ENCODE results near the gene IRF7. TPM values are rescaled to one million over a fixed set of nuclear protein-coding genes. Genes with fewer than 3 reads are reported as not detected.
A peak's percentile ranks its signal among the peaks of the same experiment; 100 is the strongest.
"Not testable (repeated sequence)": the region's sequence is repeated elsewhere in the genome, so short reads cannot be mapped to it uniquely, and the experiment has no call there.

Gene IRF7
- total and polyA plus RNA-seq, 2 of the 4 experiments (the other 2 are of a cell fraction): 1.6 to 4.5 TPM

DNA sequence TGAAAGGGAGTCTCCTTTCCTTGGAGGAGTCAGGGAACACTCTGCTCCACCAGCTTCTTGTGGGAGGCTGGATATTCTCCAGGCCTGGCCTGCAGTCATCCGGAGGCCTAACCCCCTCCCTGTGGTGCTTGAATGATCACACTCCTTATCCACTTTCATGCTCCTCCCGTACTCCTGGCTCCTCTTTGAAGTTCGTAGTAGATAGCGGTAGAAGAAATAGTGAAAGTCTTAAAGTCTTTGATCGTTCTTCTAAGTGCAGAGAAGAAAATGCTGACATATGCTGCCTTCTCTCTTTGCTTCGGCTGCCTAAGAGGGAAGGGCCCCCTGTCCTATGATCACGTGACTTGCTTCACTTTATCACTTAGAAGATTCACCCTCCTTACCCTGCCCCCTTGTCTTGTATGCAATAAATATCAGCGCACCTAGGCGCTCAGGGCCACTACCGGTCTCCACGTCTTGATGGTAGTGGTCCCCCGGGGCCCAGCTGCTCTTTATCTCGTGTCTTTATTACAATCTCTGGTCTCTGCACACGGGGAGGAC is 41.6 kb downstream of the IRF7 start:
- H2AFZ ChIP-seq (replicated peaks; ENCODE audit: low read length, poor library complexity); H2BK120ac ChIP-seq (ENCODE audit: low read depth, low read length); H2BK20ac ChIP-seq (ENCODE audit: low read depth, low read length); H3K27ac ChIP-seq (ENCODE audit: insufficient read depth, low read length); H4K8ac ChIP-seq (ENCODE audit: low read depth in 2 of 2, low read length in 2 of 2); CTCF ChIA-PET; H3K4me3 ChIP-seq (ENCODE audit: insufficient read depth, low read depth, low read length); H3K4ac ChIP-seq (ENCODE audit: low read depth, low read length); in situ Hi-C loops (cut with MboI; ENCODE audit: low sequenced_read_pairs); POLR2A ChIA-PET (ENCODE audit: unreplicated experiment); H3K36me3 ChIP-seq (ENCODE audit: control insufficient read depth, insufficient read depth, low read length); DNase-seq; ATAC-seq (ENCODE audit: low read depth); intact Hi-C loops (cut with micrococcal nuclease); H2AK9ac ChIP-seq (replicated peaks; ENCODE audit: low read depth, low read length, poor library complexity); H2BK5ac ChIP-seq (ENCODE audit: low read depth, low read length, poor library complexity, severe bottlenecking); H3K23ac ChIP-seq (ENCODE audit: low read depth, low read length); H3K27me3 ChIP-seq (ENCODE audit: control insufficient read depth, insufficient read depth, low read length); H2AK5ac ChIP-seq (ENCODE audit: low read depth, low read length); BruUV-seq (replicated peaks); H3K9ac ChIP-seq (ENCODE audit: low read depth, low read length); H3K14ac ChIP-seq (replicated peaks; ENCODE audit: low read depth, low read length); H2BK15ac ChIP-seq (ENCODE audit: low read depth, low read length); H3K18ac ChIP-seq (ENCODE audit: low read depth, low read length); H4K91ac ChIP-seq (ENCODE audit: insufficient read depth, low read depth, low read length); dilution Hi-C loops (cut with HindIII; ENCODE audit: low sequenced_read_pairs, unreplicated experiment); H3K9me3 ChIP-seq (ENCODE audit: control insufficient read depth, insufficient read depth, low read length); H3K56ac ChIP-seq (ENCODE audit: extremely low read depth, insufficient read depth, low read length); H4K5ac ChIP-seq (ENCODE audit: low read depth, low read length): not testable (repeated sequence)
- TF ChIP-seq USF2 (IDR thresholded peaks at IDR 0.05; ENCODE audit: low read depth, low read length): 0 out of 2 replicates have a peak, but pooled peaks have one; percentile 13
- whole genome bisulfite sequencing, 2 experiments (ENCODE audit: extremely low coverage in 2 of 2, insufficient read length in 1 of 2): 69% methylated on average over 7 of the region's 14 CpGs; no CpG with 5 or more reads in 1 of the 2 experiments
- Histone ChIP-seq H3K9me1 (ENCODE audit: insufficient read depth, low read length) (peaks cover 11% of the 10 kb centered on the region; the same call in 1 of the 2 replicates), H4K20me1 (ENCODE audit: insufficient read depth, low read length) (peaks cover 30% of the 10 kb centered on the region), H3K79me1 (ENCODE audit: low read depth in 1 of 2, low read length in 2 of 2) (peaks cover 4 to 19% of the 10 kb centered on the region in 2 experiments; a peak in 3 of 4 replicates), H3K4me1 (ENCODE audit: control insufficient read depth, insufficient read depth, low read length) (peaks cover 20% of the 10 kb centered on the region), H3K4me2 (ENCODE audit: low read depth, low read length) (peak overlapping the region; percentile 48; the same call in 1 of the 2 replicates)
